ENCODE results near the gene SLC35C1. TPM values are rescaled to one million over a fixed set of nuclear protein-coding genes. Genes with fewer than 3 reads are reported as not detected.

Gene SLC35C1
- total and polyA plus RNA-seq, 9 of the 15 experiments (the other 6 are each of a cell fraction or from before 2014, with no cell fraction given) = 0.65 to 13.1 (median 2.4) TPM

DNA sequence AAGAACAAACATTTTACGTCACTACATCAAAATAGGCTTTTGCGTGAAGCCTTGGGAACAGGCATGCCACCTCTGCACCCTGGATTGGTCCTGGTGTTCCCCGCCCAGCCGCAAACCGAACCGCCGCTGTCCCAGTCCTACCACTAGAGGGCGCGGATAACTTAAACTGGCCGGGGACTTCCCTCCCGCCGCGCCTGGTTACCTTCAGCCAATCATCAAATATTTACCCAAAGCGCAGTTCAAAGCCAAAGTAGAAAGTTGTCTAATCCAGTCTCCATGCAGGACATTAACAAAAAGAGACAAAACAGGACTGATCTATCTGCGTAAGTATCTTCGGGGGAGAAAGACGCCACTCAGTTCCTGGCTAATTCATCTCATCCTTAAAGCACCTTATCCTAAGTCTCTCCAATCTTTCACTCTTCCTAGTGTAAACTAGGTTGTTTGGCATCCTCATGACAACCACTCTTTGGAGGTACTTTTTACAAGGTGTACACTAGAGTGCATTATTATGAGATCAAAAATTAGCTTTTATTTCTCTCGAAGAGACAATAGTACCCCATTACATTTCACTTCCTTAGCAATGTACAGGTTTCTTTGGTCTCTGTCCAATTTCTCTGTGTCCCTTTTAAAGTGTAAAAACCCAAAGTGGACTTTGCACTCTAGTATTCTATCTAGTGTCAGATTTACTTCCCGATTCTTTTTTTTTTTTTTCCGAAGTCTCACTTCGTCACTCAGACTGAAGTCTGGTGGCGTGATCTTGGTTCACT is 38.4 kb downstream of the SLC35C1 start (continued):
- peak; percentile 86; the same call in 1 of the 2 replicates for TF ChIP-seq ZHX1 (conservative IDR thresholded peaks at IDR 0.05; ENCODE audit: low read length)
- TF ChIP-seq BHLHE40 (IDR thresholded peaks at IDR 0.05; ENCODE audit: low read length) = 0 out of 2 replicates have a peak, but pooled peaks have one; percentile 40
- no peak for TF ChIP-seq SUPT5H (IDR thresholded peaks at IDR 0.05)
- TF ChIP-seq TBL1XR1 (IDR thresholded peaks at IDR 0.05; ENCODE audit: low read length in 2 of 2) = 0 out of 4 replicates have a peak, but pooled peaks of 1 of the 2 experiments have one; percentile 3
- peak; percentile 53 for TF ChIP-seq SMC3 (conservative IDR thresholded peaks at IDR 0.05; ENCODE audit: insufficient read depth, low read depth, low read length)
- TF ChIP-seq REST (IDR thresholded peaks at IDR 0.05; ENCODE audit: borderline replicate concordance) = peak; percentile 53; the same call in 1 of the 2 replicates
- 0 out of 2 replicates have a peak, but pooled peaks have one; percentile 55 for TF ChIP-seq REST (CRISPR knock-in tag; IDR thresholded peaks at IDR 0.05; ENCODE audit: low read depth)
- TF ChIP-seq RNF2 (IDR thresholded peaks at IDR 0.05) = no peak
- TF ChIP-seq NR0B1 (IDR thresholded peaks at IDR 0.05; ENCODE audit: partially characterized antibody) = no peak
- no peak for TF ChIP-seq SIN3B (IDR thresholded peaks at IDR 0.05; ENCODE audit: low read depth)
- peak; percentile 60 for TF ChIP-seq PRDM10 (IDR thresholded peaks at IDR 0.05; ENCODE audit: partially characterized antibody)

All from K562 (cell line).